ENCODE measurements around the gene CLTB.
A peak's percentile ranks its signal among the peaks of the same experiment; 100 is the strongest.

Gene CLTB

DNA sequence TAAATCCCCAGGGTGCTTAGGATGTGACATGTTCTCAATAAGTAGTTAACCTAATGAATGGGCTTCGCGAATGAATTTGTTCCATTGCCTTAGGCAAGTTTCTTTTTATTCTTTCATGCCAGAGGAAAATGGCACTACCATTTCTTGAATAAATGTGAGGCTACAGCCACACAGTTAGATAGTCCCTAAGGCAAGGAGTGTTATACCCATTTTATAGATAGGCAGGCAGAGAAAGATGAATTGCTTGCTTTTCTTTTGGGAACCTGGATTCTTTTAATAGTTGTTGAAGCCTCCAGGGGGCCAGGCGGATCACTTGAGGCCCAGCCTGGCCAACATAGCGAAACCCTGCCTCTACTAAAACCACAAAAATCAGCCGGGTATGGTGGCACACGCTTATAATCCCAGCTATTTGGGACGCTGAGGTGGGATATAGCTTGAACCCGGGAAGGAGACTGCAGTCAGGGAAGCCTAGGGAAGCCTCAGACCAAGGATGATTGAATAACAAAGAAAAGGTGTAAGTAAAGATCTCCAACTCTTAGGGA lies 28.9 kb downstream of the CLTB start:
- TF ChIP-seq, protein P1, sequence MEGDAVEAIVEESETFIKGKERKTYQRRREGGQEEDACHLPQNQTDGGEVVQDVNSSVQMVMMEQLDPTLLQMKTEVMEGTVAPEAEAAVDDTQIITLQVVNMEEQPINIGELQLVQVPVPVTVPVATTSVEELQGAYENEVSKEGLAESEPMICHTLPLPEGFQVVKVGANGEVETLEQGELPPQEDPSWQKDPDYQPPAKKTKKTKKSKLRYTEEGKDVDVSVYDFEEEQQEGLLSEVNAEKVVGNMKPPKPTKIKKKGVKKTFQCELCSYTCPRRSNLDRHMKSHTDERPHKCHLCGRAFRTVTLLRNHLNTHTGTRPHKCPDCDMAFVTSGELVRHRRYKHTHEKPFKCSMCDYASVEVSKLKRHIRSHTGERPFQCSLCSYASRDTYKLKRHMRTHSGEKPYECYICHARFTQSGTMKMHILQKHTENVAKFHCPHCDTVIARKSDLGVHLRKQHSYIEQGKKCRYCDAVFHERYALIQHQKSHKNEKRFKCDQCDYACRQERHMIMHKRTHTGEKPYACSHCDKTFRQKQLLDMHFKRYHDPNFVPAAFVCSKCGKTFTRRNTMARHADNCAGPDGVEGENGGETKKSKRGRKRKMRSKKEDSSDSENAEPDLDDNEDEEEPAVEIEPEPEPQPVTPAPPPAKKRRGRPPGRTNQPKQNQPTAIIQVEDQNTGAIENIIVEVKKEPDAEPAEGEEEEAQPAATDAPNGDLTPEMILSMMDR (conservative IDR thresholded peaks at IDR 0.05; ENCODE audit: low read depth, low read length), result peak; percentile 30
- peak; percentile 27 for DNase-seq (ENCODE audit: low read depth)
- peak overlapping the region; percentile 92 for H3K4me3 ChIP-seq (ENCODE audit: low read depth, low read length)

DNA sequence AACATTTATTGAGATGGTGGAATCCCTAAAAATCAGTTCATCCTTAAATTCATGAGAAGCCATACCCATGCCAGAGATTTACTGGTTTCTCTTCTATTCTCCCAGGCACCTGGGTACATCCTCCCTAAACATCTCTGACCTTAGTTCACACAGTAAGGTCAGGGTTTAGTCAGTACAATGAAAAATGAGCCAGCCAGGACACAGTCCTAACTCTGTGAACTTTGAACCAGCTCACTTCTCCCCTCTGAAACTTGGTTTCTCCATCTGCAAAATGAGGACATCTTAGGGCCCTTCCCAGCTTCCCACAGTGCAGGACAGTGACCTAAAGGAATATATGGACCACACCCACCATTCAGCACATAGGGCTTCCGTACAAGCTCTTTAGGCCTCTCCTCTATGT lies 29.8 kb downstream of the CLTB start:
- DNase-seq (ENCODE audit: low read depth), result no peak
- no peak overlapping the region for H3K4me3 ChIP-seq (ENCODE audit: low read depth, low read length)
- TF ChIP-seq, protein P1 (conservative IDR thresholded peaks at IDR 0.05; ENCODE audit: low read depth, low read length), result no peak

DNA sequence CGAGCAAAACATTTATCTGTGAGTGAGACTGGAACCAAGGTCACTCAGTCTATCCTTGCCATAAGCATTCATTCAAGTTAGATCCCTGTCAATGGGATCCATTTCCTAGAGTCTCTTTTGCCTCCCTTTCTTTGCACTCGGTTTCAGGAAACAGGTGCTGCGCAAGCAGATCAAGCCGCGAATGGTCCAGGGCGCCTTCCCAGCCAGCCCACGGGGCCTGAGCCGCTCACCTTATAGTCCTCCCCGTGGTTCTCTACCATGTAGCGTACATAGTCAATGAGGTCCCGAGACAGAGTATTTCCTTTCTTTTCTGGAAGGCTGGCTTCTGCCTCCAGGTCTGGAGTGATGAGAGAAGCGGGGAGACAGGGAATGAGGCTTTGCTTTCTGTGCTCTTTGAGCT lies 31.3 kb downstream of the CLTB start:
- TF ChIP-seq, protein P1 (conservative IDR thresholded peaks at IDR 0.05; ENCODE audit: low read depth, low read length), result no peak
- H3K4me3 ChIP-seq (ENCODE audit: low read depth, low read length), result no peak overlapping the region
- no peak for DNase-seq (ENCODE audit: low read depth)

DNA sequence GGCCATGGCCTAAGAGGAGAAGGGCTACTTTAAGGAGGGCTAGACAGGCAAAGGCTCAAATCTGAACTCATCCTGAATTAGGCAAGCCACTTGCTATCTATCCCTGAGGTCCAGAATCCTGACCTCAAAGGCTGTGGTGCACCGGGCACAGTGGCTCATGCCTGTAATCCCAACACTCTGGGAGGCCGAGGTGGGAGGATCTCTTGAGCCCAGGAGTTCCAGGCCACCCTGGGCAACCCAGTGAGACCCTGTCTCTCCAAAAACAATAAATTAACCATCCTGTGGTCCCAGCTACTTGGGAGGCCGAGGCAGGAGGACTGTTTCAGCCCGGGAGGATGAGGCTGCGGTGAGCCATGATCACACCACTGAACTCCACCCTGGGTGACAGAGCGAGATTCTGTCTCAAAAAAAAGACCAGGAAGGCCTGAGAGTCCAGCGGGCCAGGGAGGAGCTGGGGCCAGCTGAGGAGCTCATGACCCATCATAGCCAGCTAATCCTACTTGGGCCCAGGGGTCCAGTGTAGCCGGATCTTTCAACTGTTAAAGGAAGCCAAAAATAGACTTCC lies 31.9 kb downstream of the CLTB start:
- DNase-seq (ENCODE audit: low read depth), result no peak
- TF ChIP-seq, protein P1 (conservative IDR thresholded peaks at IDR 0.05; ENCODE audit: low read depth, low read length), result no peak
- H3K4me3 ChIP-seq (ENCODE audit: low read depth, low read length), result no peak overlapping the region

DNA sequence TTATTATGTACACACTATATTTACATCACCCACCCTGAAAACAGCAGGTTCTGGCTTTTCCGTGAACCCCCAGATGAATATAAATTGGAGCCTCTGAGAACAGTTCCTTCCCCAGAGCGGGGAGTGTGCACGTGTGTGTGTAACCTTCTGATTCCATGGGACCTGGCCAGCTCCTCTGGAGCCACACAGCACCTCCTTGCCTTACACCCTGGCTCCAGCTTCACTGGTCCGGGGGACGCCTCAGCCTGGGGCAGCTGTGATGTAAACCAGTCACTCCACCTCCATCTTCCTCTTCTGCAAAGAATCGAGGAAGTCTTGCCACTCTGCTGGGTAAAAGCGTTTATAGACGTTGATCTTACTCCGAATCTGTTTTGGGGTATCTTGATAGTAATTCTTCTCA lies 32.4 kb downstream of the CLTB start:
- TF ChIP-seq, protein P1 (conservative IDR thresholded peaks at IDR 0.05; ENCODE audit: low read depth, low read length), result no peak
- no peak overlapping the region for H3K4me3 ChIP-seq (ENCODE audit: low read depth, low read length)
- no peak for DNase-seq (ENCODE audit: low read depth)

- TF ChIP-seq, protein P1 (conservative IDR thresholded peaks at IDR 0.05; ENCODE audit: low read depth, low read length), result no peak
- DNase-seq (ENCODE audit: low read depth), result no peak
- no peak overlapping the region for H3K4me3 ChIP-seq (ENCODE audit: low read depth, low read length)
Measured at GRCh38 chr5:176383248-176383905, 33.0 kb downstream of the CLTB start.

- H3K4me3 ChIP-seq (ENCODE audit: low read depth, low read length), result no peak overlapping the region
- TF ChIP-seq, protein P1 (conservative IDR thresholded peaks at IDR 0.05; ENCODE audit: low read depth, low read length), result no peak
- DNase-seq (ENCODE audit: low read depth), result no peak
Measured at GRCh38 chr5:176382721-176383120, 33.6 kb downstream of the CLTB start.

All from choroid plexus epithelial cell (primary cell).